Measurements from ENCODE around the gene SCYGR3.
"Not testable (repeated sequence)": the region's sequence is repeated elsewhere in the genome, so short reads cannot be mapped to it uniquely, and the experiment has no call there.

The SCYGR3 gene

GRCh38 chr2:227602358-227602757, 12.3 kb downstream of the SCYGR3 start:
- no peak for TF ChIP-seq CTCF (IDR thresholded peaks at IDR 0.05; ENCODE audit: extremely low read depth, missing control alignments)
- no peak for DNase-seq (ENCODE audit: low spot score)

GRCh38 chr2:227598835-227599503, 15.7 kb downstream of the SCYGR3 start, which contains the start of gene SCYGR2:
Gene SCYGR2, plus strand, starts transcription at chr2:227598893. Its CDS starts 0 bp downstream, at chr2:227598893.
- DNase-seq (ENCODE audit: low spot score), result not testable (repeated sequence)

- TF ChIP-seq CTCF (IDR thresholded peaks at IDR 0.05; ENCODE audit: extremely low read depth, missing control alignments), result no peak
- no peak for DNase-seq (ENCODE audit: low spot score)
Measured at GRCh38 chr2:227597998-227598397, 16.6 kb downstream of the SCYGR3 start.

- no peak for DNase-seq (ENCODE audit: low spot score)
- TF ChIP-seq CTCF (IDR thresholded peaks at IDR 0.05; ENCODE audit: extremely low read depth, missing control alignments), result no peak
Measured at GRCh38 chr2:227597036-227597435, 17.6 kb downstream of the SCYGR3 start.

GRCh38 chr2:227595797-227596196, 18.8 kb downstream of the SCYGR3 start:
- no peak for DNase-seq (ENCODE audit: low spot score)

GRCh38 chr2:227592694-227593387, 21.8 kb downstream of the SCYGR3 start:
- no peak for DNase-seq (ENCODE audit: low spot score)
- TF ChIP-seq CTCF (IDR thresholded peaks at IDR 0.05; ENCODE audit: extremely low read depth, missing control alignments), result no peak

More at GRCh38 chr2:227595797-227596196, 18.8 kb downstream of the SCYGR3 start:
- TF ChIP-seq CTCF (IDR thresholded peaks at IDR 0.05; ENCODE audit: extremely low read depth, missing control alignments), result no peak

- TF ChIP-seq CTCF (IDR thresholded peaks at IDR 0.05; ENCODE audit: extremely low read depth, missing control alignments), result no peak
- DNase-seq (ENCODE audit: low spot score), result no peak
Measured at GRCh38 chr2:227582369-227582768, 32.3 kb downstream of the SCYGR3 start.
